GM10266 (cell line): ENCODE results near the gene AUTS2.
"Not testable (repeated sequence)": the region's sequence is repeated elsewhere in the genome, so short reads cannot be mapped to it uniquely, and the experiment has no call there.

Experiments
- DNase-seq: peaks from one replicate; pipeline ENCODE4 v3.0.0; 2012; ENCODE audit errors: extremely low spot score
- TF ChIP-seq, protein P1 (sequence below): IDR thresholded peaks from 2 replicates; pipeline ENCODE4 v1.5.1; 2012; ENCODE audit warnings: mild to moderate bottlenecking, low read depth; ENCODE audit not compliant: control insufficient read depth, insufficient read depth; ENCODE audit errors: missing control alignments

The AUTS2 gene

DNA sequence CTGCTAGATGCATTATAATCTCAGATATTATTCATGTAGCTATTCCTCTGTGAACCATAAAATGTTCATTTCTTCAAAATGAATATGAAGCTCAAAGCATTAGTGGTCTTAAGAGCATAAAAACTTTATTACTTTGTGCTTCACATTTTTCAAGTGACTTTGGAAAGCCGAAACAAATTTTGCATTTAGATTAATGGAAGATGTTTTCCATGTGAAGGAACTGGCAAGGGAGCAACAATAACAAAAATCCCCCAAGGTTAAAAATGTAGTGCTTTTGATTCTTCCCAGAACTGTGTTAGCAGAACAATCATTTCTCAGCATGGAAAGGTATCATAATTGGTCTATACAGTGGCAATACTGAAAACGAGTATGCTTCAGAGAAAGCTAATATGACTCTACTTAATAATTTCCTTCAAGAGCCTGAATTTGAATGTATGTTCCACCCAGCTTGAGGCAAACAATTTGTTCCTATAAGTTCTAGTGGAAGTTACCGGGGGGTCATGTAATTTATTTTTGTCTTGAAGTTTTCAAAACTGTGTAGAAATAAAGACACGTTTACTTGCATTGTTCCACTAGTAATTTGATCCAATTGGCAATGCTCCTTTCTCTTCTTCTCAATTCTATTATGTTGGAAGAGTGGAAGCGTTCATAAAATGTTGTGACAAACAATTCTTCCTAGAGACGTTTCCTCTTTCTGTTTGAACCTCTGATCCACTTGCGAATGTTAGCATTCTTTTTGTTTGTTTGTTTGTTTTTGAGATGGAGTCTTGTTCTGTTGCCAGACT lies 665.4 kb downstream of the AUTS2 start:
- no peak for DNase-seq
- TF ChIP-seq, protein P1, sequence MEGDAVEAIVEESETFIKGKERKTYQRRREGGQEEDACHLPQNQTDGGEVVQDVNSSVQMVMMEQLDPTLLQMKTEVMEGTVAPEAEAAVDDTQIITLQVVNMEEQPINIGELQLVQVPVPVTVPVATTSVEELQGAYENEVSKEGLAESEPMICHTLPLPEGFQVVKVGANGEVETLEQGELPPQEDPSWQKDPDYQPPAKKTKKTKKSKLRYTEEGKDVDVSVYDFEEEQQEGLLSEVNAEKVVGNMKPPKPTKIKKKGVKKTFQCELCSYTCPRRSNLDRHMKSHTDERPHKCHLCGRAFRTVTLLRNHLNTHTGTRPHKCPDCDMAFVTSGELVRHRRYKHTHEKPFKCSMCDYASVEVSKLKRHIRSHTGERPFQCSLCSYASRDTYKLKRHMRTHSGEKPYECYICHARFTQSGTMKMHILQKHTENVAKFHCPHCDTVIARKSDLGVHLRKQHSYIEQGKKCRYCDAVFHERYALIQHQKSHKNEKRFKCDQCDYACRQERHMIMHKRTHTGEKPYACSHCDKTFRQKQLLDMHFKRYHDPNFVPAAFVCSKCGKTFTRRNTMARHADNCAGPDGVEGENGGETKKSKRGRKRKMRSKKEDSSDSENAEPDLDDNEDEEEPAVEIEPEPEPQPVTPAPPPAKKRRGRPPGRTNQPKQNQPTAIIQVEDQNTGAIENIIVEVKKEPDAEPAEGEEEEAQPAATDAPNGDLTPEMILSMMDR: no peak

DNA sequence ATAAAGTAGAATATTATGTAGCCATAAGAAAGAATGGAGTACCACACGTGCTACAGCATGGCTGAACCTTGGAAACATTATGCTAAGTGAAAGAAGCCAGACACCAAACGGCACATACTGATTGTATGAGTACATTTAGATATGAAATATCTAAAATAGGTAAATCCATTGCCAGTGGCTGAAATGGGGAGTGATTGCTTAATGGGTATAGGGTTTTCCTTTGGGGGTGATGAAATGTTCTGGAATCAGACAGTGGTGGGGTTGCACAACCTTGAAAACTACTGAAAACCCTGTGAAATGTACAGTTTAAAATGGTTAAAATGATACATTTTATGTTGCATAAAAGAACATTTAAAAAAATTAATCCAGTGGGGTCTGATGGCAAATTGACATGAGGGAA lies 667.9 kb downstream of the AUTS2 start:
- TF ChIP-seq, protein P1: no peak
- DNase-seq: no peak

DNA sequence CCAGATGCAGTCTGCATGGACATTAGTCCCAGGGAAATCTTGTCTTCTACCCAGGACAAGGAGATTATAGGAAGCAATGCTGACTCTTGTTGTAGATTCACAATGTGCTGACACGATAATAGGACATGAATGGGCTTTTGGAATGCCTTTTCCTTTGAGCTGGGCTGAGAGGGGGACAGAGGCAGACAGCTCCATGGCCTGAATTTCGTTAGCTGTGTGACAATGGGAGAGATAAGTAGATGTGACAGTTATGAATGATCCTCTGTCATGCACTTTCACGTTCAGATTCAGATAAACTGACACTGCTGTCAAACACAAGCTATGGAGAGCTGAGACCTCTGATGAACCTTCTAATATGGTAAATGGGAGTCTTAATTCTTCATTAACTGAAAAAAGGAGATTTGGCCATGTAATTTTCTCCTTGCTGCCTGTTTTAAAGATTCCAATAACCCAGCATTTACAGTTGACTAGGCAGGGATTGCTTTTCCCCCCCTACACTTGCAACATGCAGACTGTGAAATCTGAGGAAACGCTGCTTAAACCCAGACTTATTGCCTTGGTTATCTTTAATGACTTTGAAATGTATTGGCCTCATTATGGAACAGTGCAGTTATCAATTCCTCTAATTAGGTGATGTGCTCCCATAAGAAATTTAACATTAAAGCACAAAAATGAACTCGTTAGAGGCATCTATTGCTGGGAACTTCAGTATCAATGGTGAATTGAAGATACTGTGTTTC lies 669.3 kb downstream of the AUTS2 start:
- no peak for DNase-seq
- TF ChIP-seq, protein P1: no peak

DNA sequence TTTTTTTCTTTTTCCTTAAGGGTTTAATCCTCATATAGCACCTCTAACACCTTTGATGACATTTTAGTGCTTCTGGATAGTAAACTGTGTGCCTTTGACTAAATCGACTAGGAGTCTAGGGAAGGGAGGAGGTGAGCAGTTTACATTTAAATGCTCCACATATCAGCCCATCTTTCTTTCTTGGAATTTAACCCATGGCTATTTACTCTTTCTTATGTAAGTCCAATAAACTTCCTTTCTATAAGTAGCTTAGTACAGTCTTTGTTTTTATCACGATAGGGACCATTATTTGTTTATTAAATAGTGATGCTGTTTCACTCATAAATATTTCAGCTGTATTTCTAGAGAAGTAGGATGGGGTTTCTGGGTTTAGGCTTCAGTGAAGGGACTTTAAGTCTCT lies 669.9 kb downstream of the AUTS2 start:
- DNase-seq: no peak
- TF ChIP-seq, protein P1: no peak

DNA sequence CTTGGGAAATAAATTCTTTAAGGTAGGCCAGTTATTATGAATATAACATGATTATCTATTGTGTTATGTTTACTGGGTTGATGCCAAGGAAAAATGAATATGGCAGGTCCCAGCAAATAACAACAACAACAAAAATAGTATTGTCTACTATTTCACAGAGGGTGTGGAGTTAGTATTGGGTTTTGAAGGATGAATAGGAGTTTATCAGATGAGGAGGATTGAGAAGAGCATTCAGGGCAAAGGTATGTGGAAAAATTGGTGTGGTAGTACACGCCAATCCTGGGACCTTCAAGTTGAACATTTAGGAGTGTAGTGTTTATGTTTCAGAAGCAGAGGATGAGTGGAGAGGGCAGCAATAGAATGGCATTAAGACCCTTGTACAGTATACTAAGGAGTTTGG lies 671.9 kb downstream of the AUTS2 start:
- DNase-seq: no peak
- TF ChIP-seq, protein P1: no peak

DNA sequence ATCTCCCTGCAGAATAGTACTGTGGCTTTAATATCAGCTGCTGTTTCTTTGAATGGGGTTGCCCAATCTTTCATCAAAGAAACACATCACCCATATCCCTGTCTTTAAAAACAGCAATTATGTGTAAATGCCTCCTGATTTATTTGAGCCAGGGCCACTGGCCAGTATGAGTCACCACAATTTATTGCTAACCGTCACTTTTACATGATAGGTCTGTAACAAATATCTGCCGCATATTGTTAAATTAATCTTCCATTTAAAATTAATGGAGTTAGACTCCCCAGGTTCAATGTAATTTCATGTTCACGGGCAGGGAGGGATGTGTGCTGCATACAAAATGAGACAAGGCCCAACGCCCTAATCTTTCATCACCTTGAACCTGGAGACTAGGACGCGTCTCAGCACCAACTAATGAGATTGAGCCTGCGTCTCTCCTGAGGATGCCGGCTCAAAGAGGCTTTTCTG lies 673.4 kb downstream of the AUTS2 start:
- no peak for DNase-seq
- TF ChIP-seq, protein P1: no peak

DNA sequence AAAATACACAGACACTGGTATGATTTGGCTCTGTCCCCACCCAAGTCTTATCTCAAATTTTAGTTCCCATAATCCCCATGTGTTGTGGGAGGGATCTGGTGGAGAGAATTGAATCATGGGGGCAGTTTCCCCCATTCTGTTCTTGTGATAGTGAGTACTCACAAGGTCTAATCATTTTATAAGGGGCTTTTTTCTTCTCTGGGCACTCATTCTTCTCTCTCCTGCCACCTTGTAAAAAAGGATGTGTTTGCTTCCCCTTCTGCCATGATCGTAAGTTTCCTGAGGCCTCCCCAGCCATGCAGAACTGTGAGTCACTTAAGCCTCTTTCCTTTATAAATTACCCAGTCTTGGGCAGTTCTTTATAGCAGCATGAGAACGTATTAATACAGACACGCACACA lies 677.3 kb downstream of the AUTS2 start:
- DNase-seq: not testable (repeated sequence)

DNA sequence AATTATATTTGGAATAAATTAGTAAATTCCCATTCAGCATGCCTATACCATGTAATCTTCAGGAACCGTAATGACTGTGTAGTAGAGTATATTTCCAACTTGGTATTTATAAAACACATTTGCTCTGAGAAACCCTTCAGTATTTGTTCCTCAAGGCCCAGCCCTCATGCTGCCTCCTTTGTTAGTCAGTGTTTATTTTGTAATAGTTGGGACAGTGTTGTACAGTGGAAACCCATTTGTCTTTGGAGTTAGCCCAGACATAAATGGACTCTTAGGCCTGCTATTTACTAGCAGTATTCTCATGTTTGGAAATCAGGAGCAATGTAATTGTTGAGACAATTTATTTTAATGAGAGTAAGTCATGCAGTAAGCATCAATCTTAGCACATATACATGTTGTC lies 686.9 kb downstream of the AUTS2 start:
- TF ChIP-seq, protein P1: no peak
- no peak for DNase-seq
